OCI-LY7 (cell line): ENCODE results near the gene MAP2K7. TPM values are rescaled to one million over a fixed set of nuclear protein-coding genes. Genes with fewer than 3 reads are reported as not detected.
A peak's percentile ranks its signal among the peaks of the same experiment; 100 is the strongest.

Experiments used
- BruUV-seq: library from RNA; stranded (reverse); fragments of 400-500 nt; replicated peaks from 2 replicates; lab custom pipeline; 2021; lab: Mats Ljungman, UMichigan
- CTCF ChIA-PET: fragments of 300-600 bp; sonication (Branson Sonifier 250); formaldehyde crosslinking; loops from one replicate; lab custom pipeline; 2022; ENCODE audit warnings: antibody characterized with exemption; ENCODE audit not compliant: unreplicated experiment; lab: Charles Lee
- POLR2A ChIA-PET: fragments of 300-600 bp; sonication (Branson Sonifier 250); formaldehyde crosslinking; loops from one replicate; lab custom pipeline; 2022; ENCODE audit warnings: antibody characterized with exemption; lab: Charles Lee
- DNase-seq: peaks from one replicate; pipeline ENCODE4 v3.0.0-alpha.2; 2015; ENCODE audit warnings: low spot score
- H2AFZ ChIP-seq: fragments of 200-600 bp; sonication (generic), shearing (Covaris generic); 2 replicates; pipeline ENCODE4 v1.6.1; 2014; ENCODE audit warnings: mild to moderate bottlenecking, antibody characterized with exemption, low read length, moderate library complexity
- H3K27ac ChIP-seq: fragments of 200-600 bp; sonication (generic); 2 replicates; pipeline ENCODE4 v1.5.1; 2014; ENCODE audit warnings: mixed run types, low read depth, mild to moderate bottlenecking, moderate library complexity, low read length, inconsistent platforms; ENCODE audit not compliant: poor library complexity, severe bottlenecking
- H3K36me3 ChIP-seq: fragments of 200-600 bp; sonication (generic); 2 replicates; pipeline ENCODE4 v1.6.1; 2014; ENCODE audit warnings: mild to moderate bottlenecking, antibody characterized with exemption, low read length, moderate library complexity, mixed read lengths; ENCODE audit not compliant: insufficient read depth
- H3K4me1 ChIP-seq: fragments of 200-600 bp; sonication (generic); 2 replicates; pipeline ENCODE4 v1.5.1; 2014; ENCODE audit warnings: mild to moderate bottlenecking, low read length; ENCODE audit not compliant: insufficient read depth, poor library complexity, severe bottlenecking
- H3K4me2 ChIP-seq: fragments of 200-600 bp; sonication (generic); 2 replicates; pipeline ENCODE4 v1.6.1; 2014; ENCODE audit warnings: mild to moderate bottlenecking, low read length
- H3K4me3 ChIP-seq: fragments of 200-600 bp; sonication (generic); 2 replicates; pipeline ENCODE4 v1.5.1; 2014; ENCODE audit warnings: mild to moderate bottlenecking, low read depth, low read length; ENCODE audit not compliant: poor library complexity, severe bottlenecking
- H3K79me2 ChIP-seq: fragments of 200-600 bp; sonication (generic); 2 replicates; pipeline ENCODE4 v1.6.1; 2016; ENCODE audit warnings: low read depth, mild to moderate bottlenecking, low read length, moderate library complexity, mixed read lengths; ENCODE audit not compliant: insufficient read depth
- H3K9me2 ChIP-seq: fragments of 200-600 bp; sonication (generic); 2 replicates; pipeline ENCODE4 v1.6.1; 2016; ENCODE audit warnings: mild to moderate bottlenecking, low read length, mixed read lengths; ENCODE audit not compliant: insufficient read depth
- H3K9me3 ChIP-seq: fragments of 200-600 bp; sonication (generic); 2 replicates; pipeline ENCODE4 v1.6.1; 2014; ENCODE audit warnings: mild to moderate bottlenecking, mixed run types, low read length, mixed read lengths
- H4K20me1 ChIP-seq: fragments of 200-600 bp; sonication (generic); 2 replicates; pipeline ENCODE4 v1.6.1; 2014; ENCODE audit warnings: mild to moderate bottlenecking, antibody characterized with exemption, low read length, moderate library complexity, mixed read lengths; ENCODE audit not compliant: insufficient read depth
- EZH2phosphoT487 ChIP-seq: fragments of 200-600 bp; sonication (generic); IDR thresholded peaks from 2 replicates; pipeline ENCODE4 v1.6.1; 2018; ENCODE audit warnings: low read depth, borderline replicate concordance, mild to moderate bottlenecking, mixed run types, antibody characterized with exemption, low read length, moderate library complexity, mixed read lengths
- intact Hi-C: fragments of 100-400 bp; cut with micrococcal nuclease; formaldehyde crosslinking; loops from one replicate; pipeline ENCODE4 v1.10.0; 2022; ENCODE audit not compliant: unreplicated experiment
- total RNA-seq, 2 experiments: library from RNA; depleted of rRNA in 1 of 2; stranded (reverse); fragments of >200 nt in 1 of 2; shearing (Covaris generic) in 1 of 2; gene quantifications; 2 replicates each; pipeline ENCODE4 v1.2.3, GENCODE V29; 2014 to 2022
- TF ChIP-seq, protein P1 (sequence below): fragments of 200-600 bp; sonication (generic); conservative IDR thresholded peaks from 2 replicates; pipeline ENCODE4 v1.5.1; 2014; ENCODE audit warnings: mild to moderate bottlenecking, antibody characterized with exemption, low read length, moderate library complexity, mixed read lengths

MAP2K7 gene
- total RNA-seq, 2 experiments from 2014 or later, result 23.2 to 44.5 TPM

DNA sequence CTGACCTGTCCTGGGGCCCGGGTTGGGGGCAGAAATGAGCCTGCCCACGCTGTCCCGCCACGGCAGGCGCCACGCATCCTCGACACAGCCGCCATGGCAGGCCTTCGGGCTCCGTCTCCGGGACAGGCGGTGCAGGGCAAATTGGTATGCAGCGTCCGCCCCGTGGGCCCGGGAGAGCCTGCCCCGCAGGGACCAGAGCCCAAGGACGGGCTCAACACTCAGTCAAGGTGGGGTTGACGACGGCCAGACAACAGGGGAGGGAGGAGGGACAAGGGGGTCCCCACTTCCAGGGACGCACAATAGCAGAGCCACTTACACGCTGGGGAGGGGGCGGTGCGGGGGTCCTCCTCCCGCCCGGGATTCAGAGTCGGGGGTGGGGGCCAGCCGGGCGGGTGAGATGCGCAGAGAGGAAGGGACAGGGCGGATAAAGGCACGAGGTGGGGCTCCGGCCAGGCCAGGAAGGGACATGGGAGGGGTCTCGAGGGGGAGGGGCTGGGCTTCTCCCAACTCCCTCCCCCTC is 21.0 kb downstream of the MAP2K7 start:
- DNase-seq, result no peak
- Histone ChIP-seq H3K4me2 (peak overlapping the region; percentile 64), H4K20me1 (peaks cover 6% of the 10 kb centered on the region; the same call in 1 of the 2 replicates), H2AFZ (no peak overlapping the region), H3K9me3 (no peaks in the 10 kb centered on the region), H3K9me2 (no peaks in the 10 kb centered on the region), H3K4me3 (no peak overlapping the region), H3K79me2 (no peaks in the 10 kb centered on the region), H3K4me1 (peaks cover 17% of the 10 kb centered on the region), H3K27ac (no peak overlapping the region), H3K36me3 (peaks cover 11% of the 10 kb centered on the region; the same call in 1 of the 2 replicates)
- CTCF ChIA-PET, result no interaction called here
- TF ChIP-seq, protein P1, sequence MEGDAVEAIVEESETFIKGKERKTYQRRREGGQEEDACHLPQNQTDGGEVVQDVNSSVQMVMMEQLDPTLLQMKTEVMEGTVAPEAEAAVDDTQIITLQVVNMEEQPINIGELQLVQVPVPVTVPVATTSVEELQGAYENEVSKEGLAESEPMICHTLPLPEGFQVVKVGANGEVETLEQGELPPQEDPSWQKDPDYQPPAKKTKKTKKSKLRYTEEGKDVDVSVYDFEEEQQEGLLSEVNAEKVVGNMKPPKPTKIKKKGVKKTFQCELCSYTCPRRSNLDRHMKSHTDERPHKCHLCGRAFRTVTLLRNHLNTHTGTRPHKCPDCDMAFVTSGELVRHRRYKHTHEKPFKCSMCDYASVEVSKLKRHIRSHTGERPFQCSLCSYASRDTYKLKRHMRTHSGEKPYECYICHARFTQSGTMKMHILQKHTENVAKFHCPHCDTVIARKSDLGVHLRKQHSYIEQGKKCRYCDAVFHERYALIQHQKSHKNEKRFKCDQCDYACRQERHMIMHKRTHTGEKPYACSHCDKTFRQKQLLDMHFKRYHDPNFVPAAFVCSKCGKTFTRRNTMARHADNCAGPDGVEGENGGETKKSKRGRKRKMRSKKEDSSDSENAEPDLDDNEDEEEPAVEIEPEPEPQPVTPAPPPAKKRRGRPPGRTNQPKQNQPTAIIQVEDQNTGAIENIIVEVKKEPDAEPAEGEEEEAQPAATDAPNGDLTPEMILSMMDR, result no peak
- TF ChIP-seq EZH2phosphoT487, result no peak
- no TSS peak for BruUV-seq
- POLR2A ChIA-PET, result no interaction called here
- intact Hi-C loops, result loop anchor here (1.0 kb wide), 1 partner anchor 71 kb away; no protein-coding TSS in a partner anchor

DNA sequence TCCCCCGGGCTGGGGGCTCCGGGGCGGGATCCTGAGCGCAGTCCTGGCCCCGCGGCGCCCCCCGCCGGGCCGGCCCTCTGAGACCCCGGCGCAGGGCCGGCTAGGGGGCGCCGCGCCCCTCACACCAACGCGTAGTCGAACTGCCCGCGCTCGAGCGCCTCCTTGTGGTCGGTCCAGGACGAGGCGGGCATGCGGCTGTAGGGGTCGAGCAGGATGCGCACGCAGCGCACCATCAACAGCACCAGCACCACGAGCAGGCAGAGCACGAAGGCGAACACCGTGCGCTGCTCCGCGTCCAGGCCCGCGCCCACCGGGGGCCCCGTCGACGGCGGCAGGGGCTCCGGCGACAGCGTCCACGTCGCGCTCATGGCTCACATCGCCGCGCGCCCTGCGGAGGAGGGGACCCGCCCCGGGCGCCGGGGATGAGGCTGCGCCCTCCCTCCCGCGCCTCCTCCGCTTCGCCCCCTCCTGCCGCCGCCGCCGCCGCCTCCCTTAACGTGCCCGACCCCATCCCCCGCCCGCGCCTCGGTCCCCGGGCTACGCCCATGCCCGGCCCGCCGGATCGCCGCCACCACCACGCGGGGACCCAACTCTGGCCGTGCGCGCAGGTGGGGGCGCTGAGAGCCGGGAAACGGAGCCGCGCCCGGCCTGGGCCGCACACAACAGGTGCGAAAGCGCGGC is 21.6 kb downstream of the MAP2K7 start:
- no peaks in the 10 kb centered on the region for H3K9me3 ChIP-seq
- H3K4me1 ChIP-seq, result peaks cover 14% of the 10 kb centered on the region
- H4K20me1 ChIP-seq, result peaks cover 6% of the 10 kb centered on the region; the same call in 1 of the 2 replicates
- no peaks in the 10 kb centered on the region for H3K79me2 ChIP-seq
- H2AFZ ChIP-seq, result 0 out of 2 replicates have a peak overlapping the region, but pooled peaks have one; percentile 42
- H3K4me3 ChIP-seq, result peak overlapping the region; percentile 66
- H3K27ac ChIP-seq, result no peak overlapping the region
- H3K4me2 ChIP-seq, result peak overlapping the region; percentile 64
- intact Hi-C loops, result loop anchor here (1.0 kb wide), 1 partner anchor 72 kb away; no protein-coding TSS in a partner anchor
- H3K9me2 ChIP-seq, result no peaks in the 10 kb centered on the region
- TF ChIP-seq, protein P1, result peak; percentile 89
- TF ChIP-seq EZH2phosphoT487, result no peak
- ChIA-PET POLR2A (no interaction called here), CTCF (no interaction called here)
- BruUV-seq, result no TSS peak
- peak; percentile 89 for DNase-seq
- H3K36me3 ChIP-seq, result peaks cover 15% of the 10 kb centered on the region
